GM21515 (cell line): ENCODE results near the gene TTC21B.
A peak's percentile ranks its signal among the peaks of the same experiment; 100 is the strongest.
"Not testable (repeated sequence)": the region's sequence is repeated elsewhere in the genome, so short reads cannot be mapped to it uniquely, and the experiment has no call there.

Source experiments
- ATAC-seq: cut with Tn5 transposase; IDR thresholded peaks from one replicate; pipeline ENCODE4 v1.9.1; 2021; ENCODE audit not compliant: unreplicated experiment

TTC21B gene

GRCh38 chr2:165888171-165888570, 65.4 kb downstream of the TTC21B start:
- ATAC-seq: no peak

GRCh38 chr2:165886487-165887146, 67.0 kb downstream of the TTC21B start:
- no peak for ATAC-seq

- ATAC-seq: peak; percentile 74
Observed at GRCh38 chr2:165877565-165878550, 75.7 kb downstream of the TTC21B start.

GRCh38 chr2:165876712-165877111, 76.9 kb downstream of the TTC21B start:
- no peak for ATAC-seq

GRCh38 chr2:165876269-165876668, 77.3 kb downstream of the TTC21B start:
- no peak for ATAC-seq

GRCh38 chr2:165874445-165875039, 79.0 kb downstream of the TTC21B start:
- ATAC-seq: peak; percentile 95

GRCh38 chr2:165872101-165872791, 81.3 kb downstream of the TTC21B start:
- ATAC-seq: no peak

- no peak for ATAC-seq
Observed at GRCh38 chr2:165871025-165871424, 82.6 kb downstream of the TTC21B start.

GRCh38 chr2:165870346-165870745, 83.2 kb downstream of the TTC21B start:
- ATAC-seq: no peak

- ATAC-seq: no peak
Observed at GRCh38 chr2:165868211-165868610, 85.4 kb downstream of the TTC21B start.

- ATAC-seq: no peak
Observed at GRCh38 chr2:165864296-165864695, 89.3 kb downstream of the TTC21B start.

GRCh38 chr2:165863810-165864261, 89.7 kb downstream of the TTC21B start:
- peak; percentile 65 for ATAC-seq

- not testable (repeated sequence) for ATAC-seq
Observed at GRCh38 chr2:165861083-165861482, 92.5 kb downstream of the TTC21B start.

GRCh38 chr2:165859723-165860122, 93.9 kb downstream of the TTC21B start:
- not testable (repeated sequence) for ATAC-seq

- ATAC-seq: no peak
Observed at GRCh38 chr2:165857876-165858275, 95.7 kb downstream of the TTC21B start.

- ATAC-seq: no peak
Observed at GRCh38 chr2:165852394-165852793, 101.2 kb downstream of the TTC21B start.

- no peak for ATAC-seq
Observed at GRCh38 chr2:165847001-165847400, 106.6 kb downstream of the TTC21B start.

GRCh38 chr2:165846056-165846455, 107.5 kb downstream of the TTC21B start:
- no peak for ATAC-seq

GRCh38 chr2:165844216-165844615, 109.4 kb downstream of the TTC21B start:
- no peak for ATAC-seq

GRCh38 chr2:165843351-165843750, 110.2 kb downstream of the TTC21B start:
- no peak for ATAC-seq
